ENCODE data around the gene JPH4. TPM values are rescaled to one million over a fixed set of nuclear protein-coding genes. Genes with fewer than 3 reads are reported as not detected.

The JPH4 gene
- total and polyA plus RNA-seq, 8 donors: 0.15 to 1.1 (median 0.47) TPM; not detected in 2

DNA sequence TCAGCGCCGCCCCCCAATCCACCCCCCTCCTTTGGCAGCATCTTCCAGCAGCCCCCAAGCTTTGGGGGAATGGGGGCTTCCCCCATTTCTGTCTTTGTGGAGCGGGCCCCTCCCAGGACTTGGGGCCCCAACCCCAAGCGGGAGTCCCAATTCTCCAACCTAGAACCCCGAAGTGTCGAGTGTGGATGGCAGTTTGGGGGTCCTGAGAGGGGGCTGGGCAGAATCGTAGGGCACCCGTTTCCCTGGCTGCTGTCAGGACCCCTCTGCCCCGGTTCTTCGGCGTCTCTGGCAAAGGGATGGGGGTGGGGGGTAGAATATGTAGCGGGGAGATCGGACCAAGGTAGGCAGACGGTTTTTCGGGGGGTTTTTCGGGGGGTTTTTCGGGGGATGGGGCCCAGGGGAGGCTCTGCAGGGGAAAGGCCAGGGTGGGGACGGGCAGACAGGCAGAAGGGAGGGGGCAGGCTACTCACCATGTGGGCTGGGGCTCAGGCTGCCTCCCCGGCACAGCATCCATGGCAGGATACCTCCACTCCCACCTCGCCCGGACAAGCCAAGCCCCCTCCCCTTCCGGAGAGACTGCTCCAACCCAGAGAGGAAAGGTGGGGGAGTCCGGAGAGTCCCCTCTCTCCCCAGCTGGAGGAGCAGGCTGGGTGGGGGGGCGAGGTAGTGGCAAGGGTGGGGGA is 739 bp downstream of the JPH4 start:
- Histone ChIP-seq H3K27ac (no peak overlapping the region), H3K36me3 (no peaks in the 10 kb centered on the region), H3K27me3 (peaks cover 29 to 96% (median 39%) of the 10 kb centered on the region in 3 donors), H3K9me3 (no peaks in the 10 kb centered on the region), H3K4me3 (peak overlapping the region in 2 of 4 donors; percentile 22 to 42), H3K4me1 (peaks cover 23 to 30% (median 26%) of the 10 kb centered on the region in 4 donors)
- 3 to 7% (median 4%) methylated on average over 16 to 24 of the region's 24 CpGs for WGBS, 5 donors
- TF ChIP-seq EP300 (IDR thresholded peaks at IDR 0.05) (no peak), POLR2AphosphoS5 (IDR thresholded peaks at IDR 0.05) (no peak), POLR2A (IDR thresholded peaks at IDR 0.05) (no peak)
- TF ChIP-seq, protein P1, sequence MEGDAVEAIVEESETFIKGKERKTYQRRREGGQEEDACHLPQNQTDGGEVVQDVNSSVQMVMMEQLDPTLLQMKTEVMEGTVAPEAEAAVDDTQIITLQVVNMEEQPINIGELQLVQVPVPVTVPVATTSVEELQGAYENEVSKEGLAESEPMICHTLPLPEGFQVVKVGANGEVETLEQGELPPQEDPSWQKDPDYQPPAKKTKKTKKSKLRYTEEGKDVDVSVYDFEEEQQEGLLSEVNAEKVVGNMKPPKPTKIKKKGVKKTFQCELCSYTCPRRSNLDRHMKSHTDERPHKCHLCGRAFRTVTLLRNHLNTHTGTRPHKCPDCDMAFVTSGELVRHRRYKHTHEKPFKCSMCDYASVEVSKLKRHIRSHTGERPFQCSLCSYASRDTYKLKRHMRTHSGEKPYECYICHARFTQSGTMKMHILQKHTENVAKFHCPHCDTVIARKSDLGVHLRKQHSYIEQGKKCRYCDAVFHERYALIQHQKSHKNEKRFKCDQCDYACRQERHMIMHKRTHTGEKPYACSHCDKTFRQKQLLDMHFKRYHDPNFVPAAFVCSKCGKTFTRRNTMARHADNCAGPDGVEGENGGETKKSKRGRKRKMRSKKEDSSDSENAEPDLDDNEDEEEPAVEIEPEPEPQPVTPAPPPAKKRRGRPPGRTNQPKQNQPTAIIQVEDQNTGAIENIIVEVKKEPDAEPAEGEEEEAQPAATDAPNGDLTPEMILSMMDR (IDR thresholded peaks at IDR 0.05): no peak
- intact Hi-C loops (cut with DNase I; ENCODE audit: low total_unique reads): no loop called here
- peak in 1 of 2 donors; percentile 11 for DNase-seq

DNA sequence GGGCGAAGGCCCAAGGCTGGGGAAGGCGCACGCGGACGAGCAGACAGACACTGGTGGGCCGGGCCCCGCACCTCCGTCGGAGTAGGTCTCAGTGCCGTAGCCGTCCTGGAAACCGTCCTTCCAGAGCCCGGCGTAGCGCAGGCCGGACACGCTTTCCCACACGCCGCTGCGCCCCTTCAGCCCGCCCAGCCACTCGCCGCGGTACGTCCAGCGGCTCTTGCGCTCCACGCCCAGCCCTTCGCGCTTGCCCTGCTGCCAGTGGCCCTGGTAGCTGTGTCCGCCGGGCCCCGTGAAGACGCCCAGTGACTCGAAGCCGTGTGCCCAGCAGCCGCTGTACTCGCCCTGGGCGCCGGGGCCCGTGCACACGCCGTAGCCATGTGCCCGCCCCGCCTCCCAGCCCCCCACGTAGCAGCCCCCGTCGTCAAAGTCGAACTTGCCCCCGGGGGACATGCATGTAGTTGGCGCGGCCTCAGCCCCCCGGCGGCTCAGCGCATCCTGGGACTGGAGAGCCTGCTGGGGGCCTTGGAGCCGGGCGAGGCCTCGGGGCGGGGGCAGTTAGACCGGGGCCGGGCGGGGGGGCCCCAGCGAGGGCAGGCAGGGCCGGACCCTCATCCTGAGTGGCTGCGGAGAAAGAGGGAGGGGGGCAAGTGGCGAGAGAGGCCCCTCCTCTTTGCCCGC is 1.4 kb downstream of the JPH4 start:
- peak; percentile 44 to 79 for DNase-seq
- Histone ChIP-seq H3K4me3 (peak overlapping the region; percentile 21 to 42 (median 23)), H3K27ac (no peak overlapping the region), H3K9me3 (no peaks in the 10 kb centered on the region), H3K36me3 (no peaks in the 10 kb centered on the region), H3K4me1 (peaks cover 23 to 31% (median 28%) of the 10 kb centered on the region in 4 donors), H3K27me3 (peaks cover 29 to 96% (median 39%) of the 10 kb centered on the region in 3 donors)
- intact Hi-C loops (cut with DNase I; ENCODE audit: low total_unique reads): no loop called here
- 3 to 10% (median 4%) methylated on average over 16 to 67 of the region's 67 CpGs for WGBS, 5 donors
- no peak for TF ChIP-seq POLR2AphosphoS5 (IDR thresholded peaks at IDR 0.05)
- TF ChIP-seq POLR2A (IDR thresholded peaks at IDR 0.05): no peak

DNA sequence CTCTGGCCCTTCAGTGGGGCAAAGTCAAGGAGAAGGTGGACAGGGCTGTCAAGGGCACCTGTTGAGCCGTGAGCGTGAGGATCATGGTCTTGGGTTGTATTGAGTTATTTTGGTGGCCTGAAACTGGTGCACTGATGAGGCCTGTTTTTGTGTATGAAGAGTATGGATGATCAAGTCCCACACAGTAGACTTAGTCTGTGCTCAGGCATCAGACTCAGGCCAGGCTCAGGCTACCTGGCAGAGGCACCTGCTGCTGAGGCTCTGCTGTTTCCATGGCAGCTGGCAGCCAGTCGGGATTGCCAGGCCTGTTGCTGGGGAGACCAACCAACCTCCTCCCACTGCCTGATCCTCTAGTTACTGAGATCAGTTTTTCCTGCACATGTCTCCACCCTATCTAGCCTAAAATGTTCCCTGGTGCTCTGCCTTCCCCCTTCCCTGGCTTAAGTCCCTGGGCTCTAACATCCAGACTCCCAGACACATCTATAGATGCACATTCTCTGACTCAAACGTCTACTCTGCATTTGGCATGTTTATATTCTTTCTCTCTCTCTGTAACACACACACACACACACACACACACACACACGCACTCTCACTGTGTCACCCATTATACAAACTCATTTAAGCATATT is 5.1 kb downstream of the JPH4 start:
- peak in 1 of 2 donors; percentile 27 for DNase-seq
- Histone ChIP-seq H3K4me1 (peaks cover 23 to 39% (median 28%) of the 10 kb centered on the region in 4 donors), H3K36me3 (no peaks in the 10 kb centered on the region), H3K27me3 (peaks cover 29 to 76% (median 35%) of the 10 kb centered on the region in 3 donors), H3K9me3 (no peaks in the 10 kb centered on the region), H3K27ac (no peak overlapping the region), H3K4me3 (no peak overlapping the region)
- WGBS, 5 donors: 67 to 78% (median 68%) methylated on average over 5 of the region's 5 CpGs
- intact Hi-C loops (cut with DNase I; ENCODE audit: low total_unique reads): no loop called here
- TF ChIP-seq POLR2A (IDR thresholded peaks at IDR 0.05) (no peak), POLR2AphosphoS5 (IDR thresholded peaks at IDR 0.05) (no peak), EP300 (IDR thresholded peaks at IDR 0.05) (no peak)
- TF ChIP-seq, protein P1 (IDR thresholded peaks at IDR 0.05): no peak

DNA sequence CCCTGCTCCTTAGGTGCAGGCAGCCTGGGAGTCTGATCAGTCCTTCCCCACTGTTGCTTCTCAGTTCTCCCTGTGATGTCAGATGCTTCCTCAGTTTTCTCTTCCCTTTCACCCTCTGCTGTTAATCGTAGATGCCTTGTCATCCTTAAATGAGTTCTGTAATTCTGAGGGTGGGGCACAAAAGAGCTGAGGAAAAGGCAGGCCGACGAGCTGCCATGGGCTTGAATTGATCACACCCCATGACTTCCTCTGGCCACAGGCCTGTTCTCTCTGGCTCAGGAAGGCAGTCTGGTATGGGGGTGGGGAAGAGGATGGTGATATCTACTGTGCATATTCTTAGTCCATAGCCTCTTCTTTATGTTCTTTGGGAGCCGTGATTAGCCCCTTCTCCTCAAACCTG is 5.8 kb downstream of the JPH4 start:
- TF ChIP-seq EP300 (IDR thresholded peaks at IDR 0.05) (no peak), POLR2A (IDR thresholded peaks at IDR 0.05) (no peak), POLR2AphosphoS5 (IDR thresholded peaks at IDR 0.05) (no peak)
- TF ChIP-seq, protein P1 (IDR thresholded peaks at IDR 0.05): no peak
- Histone ChIP-seq H3K27ac (no peak overlapping the region), H3K27me3 (peaks cover 28 to 70% (median 28%) of the 10 kb centered on the region in 3 donors), H3K4me3 (no peak overlapping the region), H3K36me3 (no peaks in the 10 kb centered on the region), H3K9me3 (no peaks in the 10 kb centered on the region), H3K4me1 (peaks cover 29 to 41% (median 30%) of the 10 kb centered on the region in 4 donors)
- intact Hi-C loops (cut with DNase I; ENCODE audit: low total_unique reads): no loop called here
- 55 to 67% (median 64%) methylated on average over 4 of the region's 4 CpGs for WGBS, 5 donors
- peak in 1 of 2 donors; percentile 34 for DNase-seq

Data from stomach (tissue), 9 donors.